Epidermal melanocyte (primary cell): Measurements from ENCODE around the gene CGGBP1.
"Not testable (repeated sequence)": the region's sequence is repeated elsewhere in the genome, so short reads cannot be mapped to it uniquely, and the experiment has no call there.

Source experiments
- DNase-seq: peaks from one replicate; pipeline ENCODE4 v3.0.0; 2011; ENCODE audit warnings: low spot score; ENCODE audit not compliant: insufficient read length

CGGBP1 gene

GRCh38 chr3:88034491-88035275 is 24.1 kb downstream of the CGGBP1 start:
- no peak for DNase-seq

GRCh38 chr3:88033808-88034207 is 25.0 kb downstream of the CGGBP1 start:
- no peak for DNase-seq

GRCh38 chr3:88033079-88033478 is 25.7 kb downstream of the CGGBP1 start:
- no peak for DNase-seq

GRCh38 chr3:88032245-88032644 is 26.6 kb downstream of the CGGBP1 start:
- no peak for DNase-seq

- peak; percentile 36 for DNase-seq
Measured at GRCh38 chr3:88031642-88032077, 27.1 kb downstream of the CGGBP1 start.

- DNase-seq, result no peak
Measured at GRCh38 chr3:88030210-88030609, 28.6 kb downstream of the CGGBP1 start.

GRCh38 chr3:88028876-88029275 is 29.9 kb downstream of the CGGBP1 start:
- no peak for DNase-seq

GRCh38 chr3:88025001-88025552 is 33.7 kb downstream of the CGGBP1 start:
- no peak for DNase-seq

- no peak for DNase-seq
Measured at GRCh38 chr3:88019024-88019423, 39.8 kb downstream of the CGGBP1 start.

GRCh38 chr3:88015656-88016055 is 43.1 kb downstream of the CGGBP1 start:
- DNase-seq, result not testable (repeated sequence)

GRCh38 chr3:88013592-88013991 is 45.2 kb downstream of the CGGBP1 start:
- DNase-seq, result no peak

GRCh38 chr3:88010810-88011209 is 48.0 kb downstream of the CGGBP1 start:
- no peak for DNase-seq

- DNase-seq, result no peak
Measured at GRCh38 chr3:88009066-88009465, 49.7 kb downstream of the CGGBP1 start.

GRCh38 chr3:88005066-88005465 is 53.7 kb downstream of the CGGBP1 start:
- DNase-seq, result no peak

GRCh38 chr3:88003115-88003755 is 55.6 kb downstream of the CGGBP1 start:
- DNase-seq, result no peak

- no peak for DNase-seq
Measured at GRCh38 chr3:88002448-88002847, 56.4 kb downstream of the CGGBP1 start.
